GM19238 (cell line): Measurements from ENCODE around the gene SLC9A9.
"Not testable (repeated sequence)": the region's sequence is repeated elsewhere in the genome, so short reads cannot be mapped to it uniquely, and the experiment has no call there.

Experiments used
- DNase-seq: peaks from one replicate; pipeline ENCODE4 v3.0.0; 2011; ENCODE audit warnings: low spot score; ENCODE audit not compliant: insufficient read length

Gene SLC9A9

DNA sequence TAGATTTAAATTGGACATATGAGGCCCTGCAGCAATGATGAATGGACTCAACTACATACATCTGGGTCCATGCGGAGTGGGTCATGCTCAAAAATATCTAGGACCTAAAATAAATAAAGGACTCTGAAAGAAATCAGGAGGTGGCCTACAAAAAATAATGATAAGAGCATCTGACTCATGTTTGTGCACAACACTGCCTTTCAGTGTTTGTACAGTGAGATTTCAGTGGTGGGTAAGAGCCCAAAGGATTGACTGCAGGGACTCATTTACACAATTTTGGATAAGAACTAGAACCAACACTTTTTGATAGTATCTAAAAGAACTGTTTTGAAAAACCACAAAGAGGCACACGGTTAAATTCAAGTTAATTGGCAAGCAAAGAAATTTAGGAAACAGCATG is 285.5 kb downstream of the SLC9A9 start:
- DNase-seq = no peak

DNA sequence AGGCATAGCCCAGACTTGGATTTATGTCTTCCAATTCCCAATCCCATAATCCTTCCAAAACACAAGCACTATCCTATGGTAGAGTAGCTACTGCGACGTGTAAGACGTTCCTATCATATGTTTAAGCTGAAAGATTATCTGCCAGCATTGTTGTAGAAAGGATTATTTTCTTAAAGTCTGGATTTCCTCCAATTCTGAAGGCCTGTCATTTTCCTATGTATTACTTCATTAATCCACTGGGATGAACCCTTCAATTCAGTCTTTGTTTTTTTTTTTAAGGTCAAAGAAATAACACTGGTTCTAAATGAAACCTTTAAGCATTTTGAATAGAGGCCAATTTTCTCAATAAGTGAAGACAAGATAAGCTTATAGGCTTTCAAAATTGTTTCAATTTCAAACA is 289.0 kb downstream of the SLC9A9 start:
- DNase-seq = no peak

DNA sequence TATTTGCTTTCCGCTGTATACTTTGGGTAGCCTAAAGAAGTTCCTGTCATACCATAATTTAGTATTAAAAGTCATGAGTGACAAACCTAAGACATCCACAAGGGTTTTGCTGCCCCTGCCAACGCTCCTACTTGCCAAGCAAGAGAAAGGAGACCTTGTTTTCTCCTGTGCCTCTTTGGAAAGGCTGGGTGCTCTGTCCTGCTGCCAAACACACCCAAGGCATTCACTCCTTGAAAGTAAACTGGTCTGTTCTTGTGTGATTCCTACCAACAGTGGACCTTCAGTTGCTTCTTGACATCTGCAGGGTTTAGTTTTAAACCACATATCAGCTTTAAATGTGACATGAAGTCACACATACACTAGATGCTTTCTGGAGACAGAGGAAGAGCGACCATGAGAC is 295.4 kb downstream of the SLC9A9 start:
- no peak for DNase-seq

DNA sequence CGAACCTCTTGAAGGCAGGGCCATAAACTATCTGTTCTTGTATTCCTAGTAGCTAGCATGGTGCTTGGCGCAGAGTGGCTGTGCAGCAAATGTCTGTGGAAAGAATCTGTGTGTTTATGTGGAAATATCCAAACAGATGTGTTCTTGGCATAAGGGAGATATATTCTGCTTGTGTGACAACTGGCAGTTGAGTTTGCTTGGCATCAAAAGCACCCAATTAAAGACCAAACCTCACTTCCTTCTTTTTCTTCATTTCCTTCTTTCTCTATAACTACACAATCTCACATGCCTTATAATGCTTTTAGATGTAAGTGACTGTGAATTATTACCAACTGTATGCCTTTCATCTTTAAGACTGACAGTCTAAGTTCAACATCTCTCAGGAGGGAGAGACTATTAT is 296.5 kb downstream of the SLC9A9 start:
- DNase-seq = no peak

DNA sequence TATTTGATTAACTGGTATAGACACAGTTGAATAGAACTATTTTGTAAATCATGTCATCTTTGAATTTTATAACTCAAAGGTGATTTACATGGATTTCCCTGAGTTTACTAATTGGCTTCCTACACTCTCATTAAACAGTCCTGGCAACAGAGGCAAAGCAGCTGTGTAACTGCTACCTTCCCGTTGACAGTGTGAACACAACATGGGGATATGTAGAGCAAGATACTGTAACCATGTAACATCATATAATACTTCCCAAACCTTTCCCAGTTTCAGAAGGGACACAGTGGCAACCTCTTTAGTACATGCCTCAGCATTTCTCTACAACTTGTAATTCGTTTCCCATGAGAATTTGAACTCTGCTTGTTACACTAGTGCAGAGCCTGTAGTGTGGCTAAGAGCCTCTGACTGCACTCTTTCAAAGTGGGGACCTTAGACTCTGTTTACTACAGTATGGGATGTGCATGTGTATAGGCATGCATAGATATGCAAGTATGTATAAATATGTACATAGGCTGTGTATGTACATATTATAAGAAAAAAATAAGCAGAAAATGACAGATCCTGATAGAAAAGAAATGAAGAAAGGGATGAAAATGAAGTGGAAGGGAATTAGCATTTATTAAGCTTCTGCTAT is 299.3 kb downstream of the SLC9A9 start:
- no peak for DNase-seq

DNA sequence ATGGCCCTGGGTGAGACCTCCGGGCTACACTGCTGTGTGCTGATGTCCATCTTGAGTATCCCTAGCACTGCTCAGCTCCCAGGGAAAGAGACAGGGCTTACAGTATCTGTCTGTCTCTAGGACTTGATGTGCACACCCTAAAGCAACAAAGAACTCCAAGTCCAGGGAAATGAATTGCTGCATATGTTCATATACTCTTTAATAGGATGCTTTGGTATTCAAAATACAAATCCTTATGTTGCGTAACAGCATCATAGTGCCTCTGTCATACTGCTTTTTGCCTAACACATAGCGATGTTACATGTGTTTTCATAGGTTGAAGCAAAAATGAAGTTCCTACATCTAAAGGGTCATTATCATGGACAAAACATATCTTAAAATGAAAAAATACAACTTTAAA is 299.9 kb downstream of the SLC9A9 start:
- no peak for DNase-seq

DNA sequence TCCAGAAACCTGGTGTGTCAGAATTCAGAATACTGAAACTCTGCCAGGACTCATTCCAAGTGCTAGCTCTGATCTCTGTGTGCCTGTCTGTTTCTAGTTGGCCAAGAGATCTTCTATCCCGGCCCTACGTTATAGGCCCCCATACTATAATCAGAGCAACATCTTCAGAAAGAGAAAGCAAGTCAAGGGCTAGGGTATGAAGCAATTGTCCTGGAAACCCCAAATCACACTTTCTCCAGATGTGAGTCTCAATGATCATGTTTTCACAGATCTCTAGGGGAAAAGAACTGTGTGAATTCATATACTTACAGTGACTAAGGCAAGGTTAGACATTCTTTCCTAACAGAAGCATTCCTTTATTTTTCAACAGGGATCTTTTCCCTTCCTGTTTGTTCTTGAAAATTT is 309.7 kb downstream of the SLC9A9 start:
- DNase-seq = no peak

DNA sequence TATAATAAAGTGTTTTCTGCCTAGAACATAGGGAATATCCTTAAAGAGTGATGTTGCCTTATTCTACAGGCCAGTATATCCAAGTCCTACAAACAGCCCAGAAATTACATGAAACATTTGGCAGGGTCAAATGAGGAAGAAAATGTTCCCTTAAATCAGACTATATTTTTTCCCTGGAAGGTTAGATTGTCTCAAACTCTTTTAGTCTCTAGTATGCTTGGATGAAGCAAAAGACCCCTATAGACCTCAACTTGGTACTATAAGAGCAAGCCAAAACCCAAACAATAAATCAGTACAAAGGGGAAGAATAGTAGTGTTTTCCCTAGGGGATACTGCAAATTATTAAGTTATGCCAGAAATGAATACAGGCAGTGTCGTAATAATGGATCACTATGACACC is 310.2 kb downstream of the SLC9A9 start:
- DNase-seq = no peak

DNA sequence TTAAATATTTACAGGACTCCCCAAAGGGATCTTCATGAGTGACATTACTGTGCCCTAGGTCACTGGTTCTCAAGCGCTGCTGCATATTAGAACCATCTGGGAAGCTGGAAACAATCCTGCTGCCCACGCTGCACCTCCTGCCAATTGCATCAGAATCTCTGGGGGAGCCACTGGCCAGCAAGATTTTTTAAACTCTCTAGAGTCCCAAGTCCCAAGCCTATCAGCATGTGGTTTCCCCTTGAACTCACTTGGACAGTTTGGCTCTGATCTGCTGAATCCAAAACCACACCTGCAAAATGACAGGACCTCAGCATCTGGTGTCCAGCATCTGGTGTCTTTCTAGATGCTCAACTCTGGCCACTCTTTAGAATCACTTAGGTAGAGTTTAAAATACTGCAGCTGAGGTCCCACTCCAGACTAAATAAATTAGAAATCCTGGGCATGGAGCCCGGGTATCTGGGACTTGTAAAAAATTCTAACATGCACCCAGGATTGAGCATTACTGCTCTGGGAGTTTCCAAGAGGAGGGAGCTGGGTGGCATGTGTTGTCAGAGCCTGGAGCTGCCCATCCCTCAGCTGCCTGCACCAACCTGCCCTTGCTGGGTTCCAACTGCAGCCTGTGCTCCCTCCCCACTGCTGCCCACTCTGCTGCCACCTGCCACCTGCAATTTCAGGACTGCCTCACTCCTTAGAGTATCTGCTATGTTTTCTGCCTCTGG is 311.3 kb downstream of the SLC9A9 start:
- no peak for DNase-seq

DNA sequence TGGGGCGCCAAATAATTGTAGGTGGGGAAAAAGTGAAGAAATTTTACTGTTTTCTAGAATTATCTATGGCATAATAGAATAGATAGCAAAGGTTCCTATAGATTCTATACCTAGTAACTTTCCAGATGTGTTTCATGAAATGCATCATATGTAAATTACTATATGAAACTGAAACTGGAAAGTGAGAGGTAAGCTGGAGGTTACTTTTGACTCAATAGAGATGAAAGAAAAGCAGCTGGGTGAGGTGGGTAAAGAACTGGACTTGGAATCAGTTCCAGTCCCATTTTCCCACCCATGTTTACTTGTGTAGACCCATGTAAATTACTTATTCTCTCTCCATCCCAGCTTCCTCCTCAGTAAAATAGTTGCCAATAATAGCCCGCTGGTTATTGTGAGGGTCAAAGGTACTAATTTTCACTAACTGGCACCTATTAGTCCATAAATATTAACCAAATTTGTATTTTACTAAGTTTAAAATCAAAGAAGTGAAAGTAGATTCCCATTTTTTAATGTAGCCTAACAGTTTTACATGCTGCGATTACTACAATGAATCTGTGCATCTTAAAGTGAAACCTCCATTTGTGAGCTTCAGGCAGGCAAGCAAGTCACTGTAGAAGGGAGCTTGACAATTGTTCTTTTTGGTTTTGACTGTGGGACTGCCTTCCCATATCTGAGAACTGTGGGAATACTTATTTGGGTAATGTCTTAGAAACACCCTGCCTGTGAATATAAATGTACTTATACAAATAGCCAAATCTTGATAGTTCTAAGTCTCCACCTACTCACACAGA is 312.1 kb downstream of the SLC9A9 start:
- peak; percentile 38 for DNase-seq

DNA sequence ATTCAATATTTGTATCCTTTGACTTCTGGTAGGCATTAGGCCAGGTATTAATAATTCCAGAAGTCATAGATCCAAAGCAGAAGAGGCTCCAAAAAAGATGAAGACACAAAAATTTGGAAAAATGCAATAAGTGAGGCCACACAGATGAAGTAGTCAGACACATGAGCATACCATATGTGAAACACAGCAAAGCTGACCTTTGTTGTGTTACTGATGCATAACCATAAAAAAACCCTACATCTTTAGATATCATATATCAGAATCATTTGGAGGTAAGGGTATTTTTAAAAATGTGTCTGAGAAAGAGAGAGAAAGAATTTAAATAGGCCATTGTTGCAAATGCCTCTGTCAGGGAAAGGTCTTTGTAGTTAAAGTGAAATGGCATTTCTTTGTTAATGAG is 314.9 kb downstream of the SLC9A9 start:
- no peak for DNase-seq

DNA sequence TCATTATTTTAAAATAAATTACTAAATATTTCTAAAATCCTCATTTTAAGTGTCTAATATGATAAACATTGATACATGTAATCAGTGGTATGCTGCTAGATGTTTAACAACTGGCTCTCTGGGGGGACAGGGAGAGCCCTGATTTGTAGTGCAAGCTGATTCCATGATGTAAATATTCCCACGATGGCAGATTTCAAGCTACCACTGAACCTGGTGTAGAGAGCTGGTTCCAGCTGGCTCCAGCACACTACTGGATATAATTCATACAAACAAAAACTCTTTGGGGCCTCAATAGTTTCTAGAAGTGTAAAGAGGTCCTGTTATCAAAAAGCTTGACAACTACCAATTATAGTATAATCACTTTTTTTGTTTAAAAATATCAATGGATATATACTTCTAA is 316.2 kb downstream of the SLC9A9 start:
- DNase-seq = no peak

DNA sequence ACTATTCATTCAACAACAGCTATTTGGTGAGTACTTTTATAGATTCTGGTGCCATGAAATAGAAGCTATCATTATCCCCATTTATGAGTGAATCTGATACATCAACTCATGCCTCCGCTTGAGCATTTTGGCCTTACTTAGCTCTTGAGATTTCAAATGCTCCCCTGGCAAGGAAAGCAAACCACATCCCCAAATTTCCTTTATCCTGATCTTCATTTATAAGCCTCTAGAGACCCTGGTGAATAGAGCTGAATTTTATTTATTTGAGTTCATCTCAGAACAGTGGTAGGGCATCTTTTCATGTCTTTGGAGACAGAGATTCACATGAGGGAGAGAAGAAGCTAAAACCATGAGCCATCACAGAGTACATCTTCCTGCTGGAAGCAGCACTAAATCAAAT is 317.2 kb downstream of the SLC9A9 start:
- no peak for DNase-seq

DNA sequence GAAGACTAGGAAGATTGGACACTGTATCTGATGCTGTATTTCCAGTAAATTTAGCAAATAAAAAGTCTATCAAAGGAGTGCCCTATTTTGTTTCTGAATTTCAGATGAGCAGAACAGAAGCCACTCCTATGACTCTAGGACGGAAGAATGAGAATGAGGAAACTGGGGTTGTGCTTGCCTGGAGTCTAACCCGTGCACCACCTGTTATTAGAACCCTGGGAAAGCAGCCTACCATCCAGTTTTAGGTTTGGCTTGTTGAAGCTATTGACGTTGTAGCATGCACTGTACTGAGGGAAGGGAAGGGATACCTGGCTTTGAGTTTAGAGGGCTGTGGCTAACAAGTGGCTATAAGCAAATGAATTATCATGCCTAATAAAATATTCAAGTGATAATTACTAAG is 318.5 kb downstream of the SLC9A9 start:
- no peak for DNase-seq

DNA sequence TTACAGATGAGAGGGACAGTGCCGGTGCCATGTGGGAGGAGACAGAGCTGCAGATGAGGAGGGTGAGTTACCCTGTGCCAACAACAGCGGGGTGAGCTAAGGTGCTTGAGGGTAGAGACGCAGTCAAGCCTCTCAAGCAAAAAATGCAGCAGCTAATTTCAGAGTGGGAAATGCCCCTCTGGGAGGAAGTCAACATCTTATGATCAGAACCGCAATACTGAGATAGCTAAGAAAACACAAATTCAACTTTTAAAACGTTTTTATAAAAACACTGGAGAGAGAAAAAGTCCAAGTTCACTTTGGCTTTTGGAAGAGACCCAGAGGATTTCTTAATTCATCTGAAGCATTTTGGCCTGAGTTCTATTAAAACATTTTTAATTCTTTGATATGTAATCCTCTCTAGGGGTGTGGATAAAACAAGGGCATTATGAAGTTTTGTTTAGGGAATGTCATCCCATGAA is 319.2 kb downstream of the SLC9A9 start:
- DNase-seq = no peak

DNA sequence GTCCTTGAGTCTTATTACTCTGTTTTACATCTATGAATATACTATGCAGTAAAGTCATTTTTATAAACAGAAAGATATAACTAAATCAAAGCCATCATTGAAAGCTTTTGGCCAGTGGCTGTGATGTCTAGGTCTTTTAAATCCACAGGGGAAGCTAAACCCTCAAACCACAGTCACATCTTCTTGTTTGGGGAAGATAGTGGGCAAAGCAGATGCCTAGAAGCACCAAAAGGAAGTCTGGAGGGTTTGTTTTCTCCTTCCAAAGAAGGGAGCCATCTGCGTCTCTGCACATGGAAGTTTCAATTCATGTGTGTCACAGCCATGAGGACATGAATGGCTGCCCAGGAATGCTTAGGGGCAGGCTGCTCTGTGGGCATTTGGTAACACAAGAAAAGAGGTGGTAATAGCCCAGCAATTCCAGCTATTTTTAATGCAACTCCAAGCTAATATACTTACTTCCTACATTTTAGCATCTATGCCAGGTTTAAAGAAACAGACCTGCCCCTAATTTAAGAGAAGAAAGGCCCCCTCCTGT is 322.2 kb downstream of the SLC9A9 start:
- no peak for DNase-seq

DNA sequence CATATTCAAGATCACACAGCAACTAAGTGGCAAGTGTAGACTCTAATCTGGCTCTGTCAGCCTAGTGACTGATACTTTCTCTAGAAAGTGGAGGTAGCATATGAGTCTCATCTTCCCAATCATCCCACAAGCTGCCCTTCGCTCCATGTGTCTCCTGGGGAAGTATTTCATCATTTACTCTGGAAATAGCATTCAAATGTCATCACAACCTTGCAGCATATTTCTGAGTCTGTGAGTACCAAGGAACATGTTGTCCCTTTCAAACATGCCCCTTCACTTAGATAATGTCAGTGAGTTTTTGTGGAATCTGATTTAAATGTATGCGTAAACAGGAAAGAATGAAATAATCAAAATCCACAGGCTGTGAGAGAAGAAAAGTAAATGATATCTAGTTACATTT is 322.9 kb downstream of the SLC9A9 start:
- DNase-seq = no peak

DNA sequence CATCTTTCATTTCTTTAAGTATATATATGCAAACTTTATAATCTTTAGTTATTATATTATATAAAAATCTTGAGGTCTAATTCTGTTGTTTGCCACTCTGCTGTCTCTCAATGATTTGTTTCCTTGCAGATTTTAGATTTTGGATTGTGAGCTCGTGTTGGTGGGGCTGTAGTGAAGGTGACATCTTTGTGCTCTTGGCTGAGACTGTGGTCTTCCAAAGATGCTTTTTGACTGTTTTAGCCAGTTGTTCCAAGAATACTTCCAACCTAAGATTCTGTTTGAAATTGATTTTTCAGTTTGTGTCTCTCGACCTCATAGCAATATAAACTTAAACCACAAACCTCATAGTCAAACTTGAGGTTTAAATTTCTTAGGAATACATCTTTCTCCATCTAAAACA is 326.5 kb downstream of the SLC9A9 start:
- no peak for DNase-seq

DNA sequence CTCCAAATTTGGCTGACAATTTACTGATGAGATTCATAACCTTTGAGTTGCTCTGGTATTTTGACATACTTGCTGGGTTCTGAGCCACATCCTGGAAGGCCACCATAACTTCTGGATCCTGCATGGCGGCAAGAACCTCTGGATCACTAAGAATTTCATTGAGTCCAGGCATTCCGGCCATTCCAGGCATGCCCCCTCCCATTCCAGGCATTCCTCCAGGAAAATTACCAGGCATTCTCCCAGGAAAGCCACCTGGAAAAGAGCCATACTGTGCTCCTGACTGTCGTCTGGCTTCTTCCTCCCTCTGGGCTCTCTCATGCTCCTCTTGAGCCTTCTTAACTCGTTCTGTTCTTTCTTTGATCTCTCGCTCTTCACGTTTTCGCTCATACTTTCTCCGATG is 331.1 kb downstream of the SLC9A9 start:
- DNase-seq = not testable (repeated sequence)

DNA sequence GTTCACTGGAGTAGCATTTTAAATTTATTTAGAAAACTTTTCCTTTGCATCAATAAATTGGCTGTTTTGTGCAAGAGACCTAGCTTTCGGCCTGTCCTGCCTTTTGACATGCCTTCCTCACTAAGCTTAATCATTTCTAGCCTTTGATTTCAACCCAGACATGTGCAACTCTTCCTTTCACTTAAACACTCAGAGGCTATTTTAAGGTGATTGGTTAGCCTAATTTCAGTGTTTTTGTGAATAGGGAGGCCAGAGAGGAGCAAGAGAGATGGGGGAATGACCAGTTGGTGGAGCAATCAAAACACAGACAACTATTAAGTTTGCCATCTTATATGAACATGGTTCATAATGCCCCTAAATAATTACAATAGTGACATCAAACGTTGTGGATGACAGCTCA is 333.4 kb downstream of the SLC9A9 start:
- DNase-seq = no peak

DNA sequence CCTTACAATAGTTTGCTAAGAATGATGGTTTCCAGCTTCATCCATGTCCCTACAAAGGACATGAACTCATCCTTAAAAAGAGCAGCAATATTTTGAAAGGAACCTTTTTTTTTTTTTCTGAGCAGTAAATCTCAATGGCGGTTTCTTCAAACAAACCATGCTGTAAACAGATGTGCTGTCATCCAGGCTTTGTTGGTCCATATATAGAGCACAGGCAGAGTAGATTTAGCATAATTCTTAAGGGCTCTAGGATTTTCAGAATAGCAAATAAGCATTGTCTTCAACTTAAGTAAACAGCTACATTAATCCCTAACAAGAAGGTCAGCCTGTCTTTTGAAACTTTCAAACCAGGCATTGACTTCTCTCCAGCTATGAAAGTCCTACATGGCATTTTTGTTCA is 334.2 kb downstream of the SLC9A9 start:
- DNase-seq = no peak

DNA sequence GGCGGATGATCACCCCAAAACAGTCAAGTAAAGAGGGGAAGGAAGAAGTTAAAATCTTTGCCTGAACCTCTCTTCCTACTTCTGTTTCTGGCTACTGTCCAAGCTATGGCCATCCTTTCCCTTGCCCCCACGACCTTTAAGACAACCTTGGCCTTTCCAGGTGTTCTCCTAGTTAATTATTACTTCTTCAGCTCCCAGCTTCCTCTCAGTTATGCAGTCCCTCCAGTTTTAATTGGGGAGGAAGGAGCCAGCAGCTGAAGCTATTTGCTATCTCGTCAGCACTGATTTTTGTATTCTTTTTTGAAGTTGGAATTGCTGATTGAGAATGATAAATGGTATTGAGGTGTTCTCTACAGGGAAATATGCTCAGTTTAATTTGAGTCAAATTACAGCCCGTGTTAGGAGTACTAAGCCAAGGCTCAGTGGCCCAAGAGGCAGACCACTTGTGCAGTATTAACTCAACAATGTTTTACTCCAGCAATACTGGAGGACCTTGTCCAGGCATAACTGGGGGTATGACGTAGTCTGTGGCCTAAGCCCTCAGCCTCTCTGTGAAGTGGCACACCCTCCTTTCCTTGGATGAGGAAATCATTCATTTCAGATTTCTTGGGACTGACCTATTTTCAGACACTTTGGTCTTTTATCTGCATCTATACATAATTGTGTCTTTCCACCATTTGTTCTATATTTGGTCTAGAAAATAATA is 336.9 kb downstream of the SLC9A9 start:
- DNase-seq = no peak
